HG03135 (cell line): Measurements from ENCODE around the gene RAB17.

Experiments used
- ATAC-seq: cut with Tn5 transposase; IDR thresholded peaks from one replicate; pipeline ENCODE4 v1.9.1; 2021; ENCODE audit warnings: mild to moderate bottlenecking, moderate library complexity; ENCODE audit not compliant: unreplicated experiment

RAB17 gene

DNA sequence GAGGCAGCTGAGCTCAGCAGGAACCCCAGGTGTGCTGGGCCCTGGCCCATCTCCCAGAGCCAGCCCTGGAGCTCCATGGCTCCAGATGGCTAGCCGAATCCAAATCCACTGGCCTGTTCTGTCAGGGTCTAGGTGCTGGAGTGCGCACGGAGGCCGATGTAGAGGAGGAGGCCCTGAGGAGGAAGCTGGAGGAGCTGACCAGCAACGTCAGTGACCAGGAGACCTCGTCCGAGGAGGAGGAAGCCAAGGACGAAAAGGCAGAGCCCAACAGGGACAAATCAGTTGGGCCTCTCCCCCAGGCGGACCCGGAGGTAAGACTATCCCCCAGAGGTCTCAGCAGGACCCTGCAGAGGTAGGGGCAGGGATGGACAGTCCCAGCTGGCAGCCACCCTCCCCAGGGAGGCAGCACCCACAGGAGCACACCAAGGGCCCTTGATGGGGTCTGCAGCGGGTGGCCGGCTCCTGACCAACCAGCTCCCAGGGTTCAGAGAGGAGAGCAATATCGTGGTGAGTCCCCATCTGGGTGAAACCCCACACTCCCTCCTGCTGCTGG is 50.2 kb downstream of the RAB17 start:
- no peak for ATAC-seq

DNA sequence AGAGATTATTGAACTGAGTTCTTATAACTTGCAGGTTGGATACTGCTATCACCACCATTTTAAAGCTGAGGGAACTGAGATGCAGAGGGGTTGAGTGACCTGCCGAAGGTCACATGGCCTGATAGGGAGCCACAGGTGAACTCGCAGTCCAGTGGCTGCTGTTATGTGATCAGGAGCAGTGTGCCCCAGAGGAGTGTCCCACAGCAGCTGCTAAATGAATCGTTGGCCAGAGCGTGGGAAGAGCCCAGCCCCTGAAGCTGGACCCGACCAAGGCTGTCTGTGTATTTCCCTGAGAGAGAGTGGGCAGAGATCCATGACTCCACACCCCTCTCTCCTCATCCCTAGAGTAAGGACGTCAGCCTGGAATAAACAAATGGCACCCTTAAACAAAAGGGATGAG is 50.9 kb downstream of the RAB17 start:
- ATAC-seq, result no peak

DNA sequence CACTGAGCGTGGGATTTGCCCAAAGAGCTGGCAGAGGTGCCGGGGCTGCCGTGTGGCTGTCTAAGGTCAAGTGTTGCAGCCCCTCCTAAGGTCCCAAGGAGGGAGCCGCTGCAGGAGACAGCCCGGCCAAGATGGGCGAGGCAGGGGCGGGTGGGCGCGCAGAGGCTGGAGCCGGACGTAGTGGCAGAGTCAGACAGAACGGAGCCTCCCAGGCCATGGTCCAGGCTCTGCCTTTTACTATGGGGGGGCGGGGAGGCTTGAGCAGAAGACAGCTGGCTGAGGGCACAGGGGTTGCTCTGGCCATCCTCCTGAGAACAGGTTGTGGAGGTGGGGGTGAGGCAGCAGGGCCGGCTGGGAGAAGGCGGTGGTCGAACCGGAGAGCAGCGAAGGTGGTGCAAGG is 51.6 kb downstream of the RAB17 start:
- ATAC-seq, result no peak

DNA sequence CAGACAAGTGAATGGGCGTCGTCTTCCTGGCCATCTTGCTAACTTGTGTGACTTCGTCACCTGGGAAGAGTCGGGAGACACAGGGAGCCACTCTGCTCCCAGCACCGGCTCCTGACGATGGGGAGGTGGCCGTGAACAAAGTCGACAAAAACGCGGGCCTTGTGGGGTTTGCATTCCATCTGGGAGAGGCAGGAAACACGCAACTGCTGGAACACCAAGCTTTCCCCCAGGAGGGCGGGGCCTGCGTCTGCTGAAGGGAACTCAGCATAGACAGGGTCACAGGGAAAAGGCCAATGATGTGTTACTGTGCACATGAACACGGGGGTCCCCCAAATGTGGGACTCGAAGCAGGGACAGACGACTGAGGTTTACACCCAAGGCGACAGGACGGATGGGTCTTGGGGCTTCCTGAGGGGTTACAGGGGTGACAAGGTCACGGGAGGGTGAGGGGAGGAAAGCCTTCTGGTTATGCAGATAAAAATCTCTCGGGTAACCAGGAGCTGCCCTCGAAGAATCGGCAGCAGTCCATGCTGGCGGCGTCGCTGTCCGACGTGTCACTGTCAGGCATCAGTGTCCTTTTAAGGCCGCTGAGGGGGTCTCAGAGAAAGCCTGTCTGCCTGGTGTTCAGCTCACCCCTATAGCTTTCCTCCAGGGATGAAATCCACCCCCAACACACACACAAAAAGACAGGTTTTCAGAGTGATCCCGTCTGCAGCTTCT is 52.4 kb downstream of the RAB17 start:
- no peak for ATAC-seq

DNA sequence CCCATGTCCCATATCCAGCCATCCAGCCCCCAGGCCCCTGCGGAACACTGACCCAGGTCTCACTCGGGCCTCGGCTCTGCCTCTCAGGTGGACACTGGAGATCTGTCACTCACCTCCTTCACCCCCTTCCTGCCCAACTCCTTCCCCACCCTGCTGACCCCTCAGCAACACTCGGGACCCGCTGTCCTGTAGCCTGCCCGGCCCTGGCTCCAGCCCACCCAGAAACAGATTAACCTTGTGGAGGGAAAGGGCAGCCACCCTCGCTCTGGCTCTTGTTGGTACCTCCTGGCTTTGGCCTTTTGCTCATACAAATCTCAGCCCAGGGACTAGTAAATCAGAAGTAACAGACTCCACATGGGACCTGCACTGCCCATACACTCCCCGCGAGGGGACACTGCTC is 53.9 kb downstream of the RAB17 start:
- no peak for ATAC-seq

DNA sequence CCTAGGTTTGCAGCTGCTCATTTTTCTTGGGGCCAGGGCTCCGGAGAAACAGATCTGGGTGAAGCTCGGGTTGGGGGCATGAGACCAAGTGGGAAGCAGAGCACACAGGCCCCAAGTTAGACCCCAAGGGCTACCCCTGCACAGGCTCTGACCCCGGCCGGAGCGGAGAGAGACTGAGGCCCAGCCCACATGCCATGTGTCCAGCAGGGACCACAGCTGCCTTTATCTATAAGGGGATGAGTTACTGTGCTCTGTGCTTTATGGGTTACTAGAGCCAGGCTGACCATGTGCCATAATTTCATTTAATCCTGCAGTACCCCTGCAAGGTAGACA is 54.5 kb downstream of the RAB17 start:
- ATAC-seq, result no peak

DNA sequence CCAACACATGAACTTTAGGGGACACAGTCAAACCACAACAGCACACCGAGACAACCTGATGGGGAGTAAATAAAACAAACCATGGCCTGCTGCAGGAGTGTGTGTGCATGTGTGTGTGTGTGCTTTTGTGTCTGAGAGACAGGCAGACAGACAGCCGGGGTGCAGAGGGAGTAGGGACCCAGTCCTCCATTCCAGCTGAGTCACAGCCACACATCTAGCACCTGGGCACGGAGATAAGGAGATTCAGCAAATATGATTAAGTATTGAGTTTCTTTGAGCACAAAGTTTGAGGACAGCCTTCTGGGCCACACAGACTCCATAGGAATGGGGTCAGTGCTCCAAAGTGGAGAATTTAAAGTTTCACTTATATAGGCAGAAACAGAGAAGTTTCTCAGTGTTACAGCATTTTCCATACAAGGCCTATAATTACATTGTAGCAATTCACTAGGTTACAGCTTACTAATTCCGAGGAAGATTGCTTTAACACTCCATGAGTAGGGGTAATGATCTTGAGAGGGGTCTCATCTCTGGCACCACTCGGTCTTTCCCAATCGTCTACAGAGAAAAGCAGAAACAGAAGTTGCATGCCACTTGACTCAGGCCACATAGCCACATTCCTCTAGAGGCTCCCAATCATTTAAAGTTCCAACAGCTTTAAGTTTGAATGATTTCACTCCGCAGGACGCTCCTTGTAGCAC is 55.0 kb downstream of the RAB17 start:
- no peak for ATAC-seq

DNA sequence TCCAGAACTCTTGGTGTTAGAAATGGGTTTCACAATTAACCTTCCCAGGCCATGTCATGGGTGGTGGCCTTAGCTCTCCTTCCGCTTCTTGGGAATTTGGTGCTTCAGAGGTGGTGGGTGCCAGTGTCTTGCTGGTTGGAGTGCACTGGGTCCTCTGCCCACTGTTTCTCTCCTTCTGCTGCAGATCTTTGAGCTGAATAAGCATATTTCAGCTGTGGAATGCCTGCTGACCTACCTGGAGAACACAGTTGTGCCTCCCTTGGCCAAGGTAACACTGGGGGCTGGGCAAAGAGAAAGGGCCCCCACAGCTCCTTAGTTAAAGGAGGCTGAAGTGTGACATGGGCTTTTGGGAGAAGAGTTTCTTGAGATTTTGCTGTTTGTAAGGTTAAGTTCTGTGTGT is 56.2 kb downstream of the RAB17 start:
- ATAC-seq, result no peak

DNA sequence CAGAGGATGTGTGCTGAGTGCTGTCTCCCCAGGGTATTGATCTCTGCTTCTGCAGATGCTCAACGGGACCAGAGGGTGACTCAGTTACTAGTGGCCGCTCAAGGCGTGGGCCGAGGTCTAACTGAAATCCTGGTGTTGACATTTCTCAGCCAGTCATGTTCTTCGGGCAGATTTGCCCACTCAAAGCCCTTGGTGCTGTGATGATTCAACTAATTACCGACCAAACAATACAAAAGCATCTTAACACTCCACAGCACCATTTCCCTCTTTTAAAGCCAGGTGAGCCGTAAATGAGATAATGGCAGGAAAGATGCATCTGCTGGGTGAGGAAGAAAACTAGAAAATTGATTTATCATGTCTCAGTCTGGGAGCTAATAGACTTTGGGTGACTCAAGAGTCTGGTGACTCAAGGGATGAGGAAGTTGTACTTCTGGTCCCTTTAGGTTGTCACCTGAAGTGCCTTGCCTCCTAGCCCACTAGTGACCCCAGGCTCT is 56.8 kb downstream of the RAB17 start:
- ATAC-seq, result no peak

DNA sequence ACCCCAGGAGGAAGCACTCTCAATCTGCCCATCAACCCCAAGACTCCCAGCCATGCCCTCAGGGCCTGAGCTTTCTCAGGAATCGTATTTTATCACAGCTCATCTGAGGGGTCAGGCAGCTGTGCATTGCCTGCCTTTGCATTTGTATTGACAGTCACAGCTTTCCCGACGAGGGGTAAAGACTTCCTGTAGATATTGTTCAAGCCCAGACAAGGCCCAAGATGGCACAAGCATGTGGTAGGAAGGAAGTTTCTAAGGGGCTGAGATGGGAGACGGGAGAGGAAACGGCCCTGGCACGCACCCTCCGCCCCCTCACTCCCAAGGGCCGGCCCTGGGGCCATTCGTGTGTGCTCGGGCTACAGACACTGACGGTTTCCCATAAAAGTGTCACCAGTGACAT is 58.4 kb downstream of the RAB17 start:
- ATAC-seq, result no peak

DNA sequence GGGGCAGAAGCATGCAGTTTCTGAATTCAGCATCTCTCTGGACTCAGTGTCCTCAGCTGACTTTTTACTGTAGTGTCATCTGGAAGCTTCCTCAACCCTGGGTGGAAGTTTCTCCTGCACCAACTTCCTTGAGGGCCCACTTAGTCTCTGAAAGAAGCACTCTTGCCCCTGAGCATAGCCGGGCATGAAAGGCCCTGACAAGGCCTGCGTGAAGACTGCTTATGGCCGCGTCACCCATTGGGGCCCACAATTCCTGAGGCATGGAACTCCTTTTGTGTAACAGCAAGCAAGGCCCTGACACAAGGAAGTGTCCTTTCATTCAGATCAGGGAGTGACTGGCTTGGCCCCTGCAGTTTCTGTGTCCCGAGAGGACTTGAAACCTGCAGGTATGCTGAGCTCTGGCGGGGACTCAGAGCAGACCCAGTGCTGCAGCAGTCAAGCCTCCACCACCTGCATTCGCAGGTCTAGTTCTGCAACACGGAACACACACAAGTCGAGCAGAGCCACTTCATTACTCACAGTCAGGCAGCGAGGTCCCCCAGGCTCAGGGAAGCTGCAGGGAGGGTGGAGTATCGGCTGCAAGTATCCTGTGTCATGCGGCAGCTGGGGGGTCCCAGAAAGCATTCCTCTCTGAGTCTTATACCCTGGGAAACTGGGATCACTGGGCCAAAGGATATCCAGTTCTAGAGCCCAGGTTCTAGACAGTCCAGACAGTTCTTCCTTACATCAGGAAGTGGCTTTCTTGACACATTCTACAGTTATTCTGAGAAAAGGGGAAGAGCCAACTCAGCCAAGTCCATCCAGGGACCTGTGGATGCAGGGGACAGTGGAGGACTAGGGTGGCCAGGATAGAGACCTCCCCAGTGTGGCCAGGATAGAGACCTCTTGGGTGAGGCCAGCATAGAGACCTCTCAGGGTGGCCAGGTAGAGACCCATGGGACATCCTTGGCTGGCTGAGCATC is 59.8 kb downstream of the RAB17 start:
- ATAC-seq, result no peak

DNA sequence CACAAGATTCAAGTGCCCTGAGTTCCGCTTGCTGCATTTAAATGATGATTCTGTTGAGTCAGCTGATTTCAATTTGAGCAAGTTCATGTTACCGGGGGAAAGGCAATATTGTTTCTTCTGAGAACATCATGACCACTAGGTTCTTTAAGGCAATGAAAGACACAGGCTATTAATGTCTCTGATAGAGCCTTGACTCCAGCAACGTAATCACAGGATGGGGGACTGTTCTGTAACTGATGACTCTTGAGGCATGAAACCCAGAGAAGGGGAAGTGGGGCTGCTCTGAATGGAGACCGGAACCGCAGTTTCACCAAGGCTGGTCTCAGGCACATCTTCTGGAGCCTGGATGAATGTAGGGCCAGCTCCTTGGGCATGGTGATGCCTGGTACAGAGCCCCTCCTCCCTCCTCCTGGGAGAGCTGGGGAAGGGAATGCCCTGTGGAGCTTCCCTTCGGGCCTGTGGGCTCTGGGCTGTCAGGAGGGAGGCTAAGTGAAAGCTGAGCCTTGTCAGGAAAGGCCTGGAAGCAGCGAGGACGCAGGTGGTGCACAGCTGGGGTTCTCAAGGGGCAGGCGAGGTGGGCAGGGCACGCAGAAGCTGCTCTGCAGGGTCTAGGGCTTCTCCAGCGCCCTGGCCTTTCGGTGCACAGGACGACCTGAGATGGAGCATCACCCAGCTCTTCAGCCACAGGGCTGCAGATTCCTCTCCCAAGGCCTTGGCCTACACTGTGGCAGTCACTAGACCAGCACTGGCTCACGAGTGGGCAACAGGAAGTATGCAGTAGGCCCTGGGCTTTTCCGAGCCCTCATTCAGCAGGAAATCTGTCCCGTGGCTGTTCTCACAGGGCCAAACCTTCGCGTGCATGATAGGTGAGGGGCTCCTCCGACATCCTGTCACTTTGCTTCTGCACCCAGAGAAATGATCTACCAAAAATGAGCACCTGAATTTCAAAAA is 60.8 kb downstream of the RAB17 start:
- peak; percentile 70 for ATAC-seq

DNA sequence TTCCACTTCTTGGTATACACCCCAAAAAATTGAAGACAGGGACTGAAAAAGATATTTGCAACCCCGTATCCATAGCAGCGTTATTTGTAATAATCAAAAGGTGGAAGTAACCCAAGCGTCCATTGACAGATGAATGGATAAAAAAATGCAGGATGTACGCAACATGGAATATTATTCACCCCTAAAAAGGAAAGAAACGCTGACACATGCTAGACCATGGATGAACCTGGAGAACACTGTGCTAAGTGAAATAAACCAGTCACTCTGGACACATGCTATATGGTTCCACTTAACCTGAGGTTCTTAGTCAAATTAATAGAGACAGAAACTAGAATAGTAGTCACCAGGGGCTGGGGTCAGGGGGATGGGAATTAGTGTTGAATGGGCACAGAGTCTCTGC is 62.8 kb downstream of the RAB17 start:
- ATAC-seq, result no peak

DNA sequence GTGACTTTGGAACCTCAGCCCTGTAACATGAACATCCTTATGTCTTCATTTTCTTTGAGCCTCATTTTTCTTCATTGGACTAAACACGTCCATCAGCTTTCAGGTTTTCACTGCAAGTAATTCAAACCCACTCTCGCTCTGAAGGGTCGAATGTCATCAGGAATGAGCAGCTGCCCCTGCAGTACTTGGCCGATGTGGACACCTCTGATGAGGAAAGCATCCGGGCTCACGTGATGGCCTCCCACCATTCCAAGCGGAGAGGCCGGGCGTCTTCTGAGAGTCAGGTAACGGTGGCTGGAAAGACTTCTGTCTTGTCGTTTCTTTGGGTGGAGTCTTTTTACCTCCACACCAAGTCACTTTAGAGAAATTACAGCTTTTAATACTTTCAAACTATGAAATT is 63.3 kb downstream of the RAB17 start:
- no peak for ATAC-seq

DNA sequence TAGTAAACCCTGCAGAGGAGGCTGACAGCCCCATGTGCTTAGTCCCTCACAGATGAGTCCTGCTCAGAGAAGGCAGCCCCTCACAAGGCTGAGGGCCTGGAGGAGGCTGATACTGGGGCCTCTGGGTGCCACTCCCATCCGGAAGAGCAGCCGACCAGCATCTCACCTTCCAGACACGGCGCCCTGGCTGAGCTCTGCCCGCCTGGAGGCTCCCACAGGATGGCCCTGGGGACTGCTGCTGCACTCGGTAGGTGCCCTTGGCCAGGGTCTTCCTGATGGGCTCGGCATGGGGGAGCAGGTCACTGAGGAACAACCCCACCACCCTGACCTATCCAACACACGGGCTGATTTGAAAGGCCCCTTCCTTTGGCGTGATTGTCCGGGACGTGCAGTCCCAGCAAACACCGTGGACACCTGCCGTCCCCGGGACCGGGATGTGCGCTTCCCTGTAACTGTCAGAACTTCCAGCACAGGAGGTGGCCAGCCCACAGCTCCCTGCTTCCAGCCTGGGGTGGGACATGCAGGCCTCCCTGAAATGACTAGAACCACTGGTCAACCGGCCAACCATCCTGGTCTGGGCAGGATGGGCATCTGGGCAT is 64.9 kb downstream of the RAB17 start:
- ATAC-seq, result no peak

DNA sequence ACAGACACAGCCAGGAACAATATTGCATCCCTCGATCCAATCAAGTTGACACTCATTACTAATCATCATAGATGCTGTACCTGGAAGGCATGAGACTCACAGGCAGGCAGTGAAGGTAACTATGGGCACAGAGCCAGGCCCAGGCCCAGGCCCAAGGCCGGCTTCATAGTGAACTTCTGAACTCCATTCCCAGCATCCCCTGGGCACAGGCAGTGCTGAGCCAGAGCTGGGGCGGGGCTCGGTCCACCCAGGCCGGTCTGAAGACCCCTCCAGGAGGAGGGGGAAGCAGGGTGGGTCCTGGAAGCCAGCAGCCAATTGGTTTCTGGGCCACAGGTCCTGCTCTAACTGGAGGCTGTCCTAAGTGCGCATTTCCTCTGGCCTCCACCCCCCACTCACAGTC is 65.9 kb downstream of the RAB17 start:
- no peak for ATAC-seq
